HL-60 (cell line): ENCODE results near the gene ZRSR2.

Experiments used
- TF ChIP-seq, protein P1 (sequence below): IDR thresholded peaks from 2 replicates; pipeline ENCODE4 v1.6.1; 2012; ENCODE audit warnings: low read depth; ENCODE audit not compliant: insufficient replicate concordance
- TF ChIP-seq, protein P2 (sequence below): IDR thresholded peaks from one replicate; pipeline ENCODE4 v1.5.1; 2011; ENCODE audit warnings: low read length, control low read depth, inconsistent platforms; ENCODE audit not compliant: insufficient read depth

DNA sequence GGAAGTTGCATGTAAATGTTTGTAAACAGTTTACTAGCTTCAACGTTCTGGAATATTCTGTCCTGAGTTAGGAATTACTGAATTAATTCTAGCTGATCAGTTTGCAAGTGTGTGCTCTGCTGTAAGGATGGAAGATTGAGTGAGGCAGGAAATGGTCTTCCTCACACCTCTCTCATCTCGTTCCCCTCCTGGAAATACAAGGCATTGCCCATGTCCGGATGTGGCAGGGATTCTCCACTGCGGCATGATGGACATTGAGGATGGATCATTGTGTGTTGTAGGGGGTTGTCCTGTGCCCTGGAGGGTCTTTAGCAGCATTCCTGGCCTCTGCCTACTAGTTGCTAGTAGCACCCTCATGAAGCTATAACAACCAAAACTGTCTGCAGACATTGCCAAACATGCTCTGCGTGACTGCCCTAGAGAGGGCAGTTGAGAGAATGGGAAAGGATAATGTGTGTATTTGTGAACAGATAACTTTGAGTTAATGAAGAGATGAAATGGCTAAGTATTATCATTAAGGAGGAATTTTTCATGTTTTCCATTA is 39.6 kb upstream of the ZRSR2 start:
- TF ChIP-seq, protein P1, sequence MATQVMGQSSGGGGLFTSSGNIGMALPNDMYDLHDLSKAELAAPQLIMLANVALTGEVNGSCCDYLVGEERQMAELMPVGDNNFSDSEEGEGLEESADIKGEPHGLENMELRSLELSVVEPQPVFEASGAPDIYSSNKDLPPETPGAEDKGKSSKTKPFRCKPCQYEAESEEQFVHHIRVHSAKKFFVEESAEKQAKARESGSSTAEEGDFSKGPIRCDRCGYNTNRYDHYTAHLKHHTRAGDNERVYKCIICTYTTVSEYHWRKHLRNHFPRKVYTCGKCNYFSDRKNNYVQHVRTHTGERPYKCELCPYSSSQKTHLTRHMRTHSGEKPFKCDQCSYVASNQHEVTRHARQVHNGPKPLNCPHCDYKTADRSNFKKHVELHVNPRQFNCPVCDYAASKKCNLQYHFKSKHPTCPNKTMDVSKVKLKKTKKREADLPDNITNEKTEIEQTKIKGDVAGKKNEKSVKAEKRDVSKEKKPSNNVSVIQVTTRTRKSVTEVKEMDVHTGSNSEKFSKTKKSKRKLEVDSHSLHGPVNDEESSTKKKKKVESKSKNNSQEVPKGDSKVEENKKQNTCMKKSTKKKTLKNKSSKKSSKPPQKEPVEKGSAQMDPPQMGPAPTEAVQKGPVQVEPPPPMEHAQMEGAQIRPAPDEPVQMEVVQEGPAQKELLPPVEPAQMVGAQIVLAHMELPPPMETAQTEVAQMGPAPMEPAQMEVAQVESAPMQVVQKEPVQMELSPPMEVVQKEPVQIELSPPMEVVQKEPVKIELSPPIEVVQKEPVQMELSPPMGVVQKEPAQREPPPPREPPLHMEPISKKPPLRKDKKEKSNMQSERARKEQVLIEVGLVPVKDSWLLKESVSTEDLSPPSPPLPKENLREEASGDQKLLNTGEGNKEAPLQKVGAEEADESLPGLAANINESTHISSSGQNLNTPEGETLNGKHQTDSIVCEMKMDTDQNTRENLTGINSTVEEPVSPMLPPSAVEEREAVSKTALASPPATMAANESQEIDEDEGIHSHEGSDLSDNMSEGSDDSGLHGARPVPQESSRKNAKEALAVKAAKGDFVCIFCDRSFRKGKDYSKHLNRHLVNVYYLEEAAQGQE: no peak
- TF ChIP-seq, protein P2, sequence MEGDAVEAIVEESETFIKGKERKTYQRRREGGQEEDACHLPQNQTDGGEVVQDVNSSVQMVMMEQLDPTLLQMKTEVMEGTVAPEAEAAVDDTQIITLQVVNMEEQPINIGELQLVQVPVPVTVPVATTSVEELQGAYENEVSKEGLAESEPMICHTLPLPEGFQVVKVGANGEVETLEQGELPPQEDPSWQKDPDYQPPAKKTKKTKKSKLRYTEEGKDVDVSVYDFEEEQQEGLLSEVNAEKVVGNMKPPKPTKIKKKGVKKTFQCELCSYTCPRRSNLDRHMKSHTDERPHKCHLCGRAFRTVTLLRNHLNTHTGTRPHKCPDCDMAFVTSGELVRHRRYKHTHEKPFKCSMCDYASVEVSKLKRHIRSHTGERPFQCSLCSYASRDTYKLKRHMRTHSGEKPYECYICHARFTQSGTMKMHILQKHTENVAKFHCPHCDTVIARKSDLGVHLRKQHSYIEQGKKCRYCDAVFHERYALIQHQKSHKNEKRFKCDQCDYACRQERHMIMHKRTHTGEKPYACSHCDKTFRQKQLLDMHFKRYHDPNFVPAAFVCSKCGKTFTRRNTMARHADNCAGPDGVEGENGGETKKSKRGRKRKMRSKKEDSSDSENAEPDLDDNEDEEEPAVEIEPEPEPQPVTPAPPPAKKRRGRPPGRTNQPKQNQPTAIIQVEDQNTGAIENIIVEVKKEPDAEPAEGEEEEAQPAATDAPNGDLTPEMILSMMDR: no peak
